Lung microvascular endothelial cell (primary cell): ENCODE results near the gene HK3. TPM values are rescaled to one million over a fixed set of nuclear protein-coding genes. Genes with fewer than 3 reads are reported as not detected.

Experiments
- DNase-seq, 2 donors: peaks; one replicate each; pipeline versions ENCODE4 v3.0.0 to v3.0.0-alpha.2; 2010; ENCODE audit warnings: low read depth in 2 of 2
- total RNA-seq: library from RNA; depleted of rRNA; stranded (reverse); fragments of >200 nt; gene quantifications from 2 replicates; pipeline ENCODE4 v1.2.1, GENCODE V29; 2014

The HK3 gene
- total RNA-seq, 1 donor from 2014 or later, result not detected

DNA sequence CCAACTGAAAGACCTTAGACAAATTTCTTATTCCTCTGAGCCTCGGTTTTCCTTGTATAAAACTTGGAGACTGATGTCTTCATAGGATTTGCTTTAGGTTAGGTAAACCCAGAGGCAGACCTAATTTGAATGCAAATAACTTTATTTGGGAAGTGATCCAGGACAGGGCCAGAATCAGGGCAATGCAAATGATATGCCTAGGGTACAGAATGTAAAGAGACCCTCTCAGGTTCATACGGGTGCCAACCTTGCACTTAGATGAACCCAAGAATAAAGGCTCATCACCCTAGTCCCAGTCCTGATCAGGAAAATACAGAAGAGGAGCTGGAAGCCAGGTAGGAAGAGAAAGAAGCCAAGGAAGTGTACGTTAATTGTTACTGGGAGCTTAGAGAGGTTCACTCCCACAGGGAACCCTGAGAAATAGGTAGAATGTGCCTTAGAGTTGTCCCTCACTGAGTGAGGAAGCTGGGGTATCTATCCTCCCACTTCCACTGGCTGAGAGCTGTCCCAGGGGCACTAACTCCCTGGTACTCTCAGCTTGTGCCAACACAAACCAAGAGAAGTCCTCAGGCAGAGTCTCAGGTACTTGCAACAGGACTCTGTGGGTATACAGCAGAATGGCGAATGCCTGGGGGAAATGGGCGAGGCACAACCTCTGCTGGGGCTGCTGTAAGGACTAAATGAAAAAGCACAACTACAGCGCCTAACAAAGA, 3.1 kb upstream of the HK3 start:
- DNase-seq, result no peak

- no peak for DNase-seq
Measured at GRCh38 chr5:176901260-176902101, 2.3 kb upstream of the HK3 start.

- DNase-seq, result no peak
Measured at GRCh38 chr5:176900780-176901204, 1.6 kb upstream of the HK3 start.

DNA sequence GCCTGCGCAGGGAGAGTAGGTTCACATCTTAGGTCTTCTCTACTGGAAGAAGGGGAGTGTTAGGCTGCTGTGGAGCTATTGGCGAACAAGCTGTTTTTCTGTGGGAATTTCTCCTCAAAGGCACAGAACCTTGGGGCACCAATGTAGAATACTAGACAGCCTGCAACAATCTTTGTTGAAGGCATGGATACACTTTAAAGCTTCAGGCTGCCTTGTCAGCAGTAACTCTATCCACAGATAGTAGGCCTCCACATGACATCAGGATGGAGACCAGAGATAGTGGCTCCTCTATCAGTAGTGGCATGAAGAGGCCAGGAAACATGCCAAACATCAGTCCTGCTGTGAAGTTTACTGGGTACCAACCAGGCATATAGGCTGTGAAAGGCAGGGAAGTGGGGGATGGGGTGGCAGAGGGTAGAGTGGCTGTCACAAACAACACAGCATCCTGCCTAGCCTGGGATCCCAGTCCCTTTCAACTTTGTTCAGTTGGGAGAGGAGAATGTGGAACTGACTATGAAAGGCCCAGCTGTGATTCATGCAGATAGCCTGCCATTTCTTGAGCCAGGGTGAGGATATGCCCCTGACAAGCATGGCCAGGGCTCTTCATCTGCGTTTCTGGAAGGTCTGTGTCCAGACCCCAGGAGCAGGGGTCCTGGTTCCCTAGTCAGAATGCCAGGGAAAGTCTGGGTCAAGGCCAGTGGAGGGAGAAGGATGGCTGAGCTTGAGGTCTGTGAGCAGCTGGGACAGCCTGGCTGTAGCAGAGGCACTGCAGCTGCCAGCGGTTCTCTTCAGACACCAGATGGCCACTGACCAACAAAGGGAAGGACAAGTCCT, 1.0 kb upstream of the HK3 start:
- DNase-seq, result no peak

- no peak for DNase-seq
Measured at GRCh38 chr5:176897263-176897662, 1.9 kb downstream of the HK3 start.

DNA sequence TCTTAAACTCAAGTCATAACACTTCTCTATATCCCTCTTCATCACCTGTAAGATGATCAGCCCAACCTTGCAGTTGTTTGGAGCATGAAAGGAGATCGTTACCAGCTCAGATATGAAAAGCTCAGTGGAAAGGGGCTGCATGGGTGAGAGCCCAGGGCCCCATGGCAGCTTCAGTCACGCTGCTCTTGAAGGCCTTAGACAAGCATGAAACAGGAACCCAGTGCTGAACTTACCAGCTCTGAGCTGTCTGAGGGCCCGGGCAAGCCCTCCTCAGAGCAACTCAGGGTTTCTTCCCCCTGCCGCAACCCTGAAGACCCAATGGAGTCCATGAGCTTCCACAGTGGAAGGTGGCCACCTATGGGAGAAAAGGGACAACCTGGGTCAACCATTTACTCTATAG, 3.3 kb downstream of the HK3 start:
- DNase-seq, result no peak

- DNase-seq, result no peak
Measured at GRCh38 chr5:176894298-176894697, 4.8 kb downstream of the HK3 start.

GRCh38 chr5:176892663-176893062, 6.5 kb downstream of the HK3 start:
- no peak for DNase-seq

GRCh38 chr5:176891331-176891958, 7.7 kb downstream of the HK3 start:
- DNase-seq, result no peak

DNA sequence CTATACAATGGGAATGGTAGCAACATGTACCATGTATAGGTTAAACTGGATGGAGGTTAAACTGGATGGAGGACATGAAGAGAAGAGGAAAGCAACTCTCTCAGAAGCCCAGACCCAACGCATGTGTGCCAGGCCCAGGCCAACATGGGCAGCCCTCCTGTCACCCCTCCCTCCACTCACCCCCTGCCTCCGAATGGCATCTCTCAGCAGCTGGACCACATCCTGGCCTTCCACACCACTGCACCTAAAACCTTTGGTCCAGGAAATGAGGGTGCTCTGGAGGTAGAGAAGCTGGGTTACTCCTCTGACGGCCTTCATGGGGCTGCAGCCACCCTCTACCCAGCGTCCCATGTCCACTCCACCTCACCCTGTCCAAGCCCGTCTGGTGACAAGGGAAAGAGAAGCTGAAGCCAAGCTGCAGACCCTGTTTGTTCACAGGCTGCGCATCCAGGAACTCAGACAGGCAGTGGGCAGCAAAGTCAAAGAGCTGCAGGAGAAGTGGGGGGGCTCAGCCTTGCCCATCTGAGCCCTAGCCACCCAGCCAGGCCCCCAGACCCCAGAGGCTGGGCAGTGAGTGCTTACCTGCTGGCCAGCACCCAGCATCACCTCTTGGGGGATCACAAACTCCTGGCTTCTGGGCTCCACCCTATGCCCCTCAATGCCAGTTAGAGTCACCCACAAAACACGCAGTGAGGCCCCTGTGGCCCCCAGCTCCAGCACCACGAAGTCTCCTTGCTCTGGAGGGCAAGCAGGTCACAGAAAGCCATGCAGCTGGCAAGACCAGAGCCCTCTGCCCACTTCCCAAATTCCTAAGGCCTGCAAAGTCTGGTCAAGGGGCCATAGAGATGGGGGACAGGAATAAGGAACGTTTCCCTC, 8.5 kb downstream of the HK3 start:
- DNase-seq, result no peak

DNA sequence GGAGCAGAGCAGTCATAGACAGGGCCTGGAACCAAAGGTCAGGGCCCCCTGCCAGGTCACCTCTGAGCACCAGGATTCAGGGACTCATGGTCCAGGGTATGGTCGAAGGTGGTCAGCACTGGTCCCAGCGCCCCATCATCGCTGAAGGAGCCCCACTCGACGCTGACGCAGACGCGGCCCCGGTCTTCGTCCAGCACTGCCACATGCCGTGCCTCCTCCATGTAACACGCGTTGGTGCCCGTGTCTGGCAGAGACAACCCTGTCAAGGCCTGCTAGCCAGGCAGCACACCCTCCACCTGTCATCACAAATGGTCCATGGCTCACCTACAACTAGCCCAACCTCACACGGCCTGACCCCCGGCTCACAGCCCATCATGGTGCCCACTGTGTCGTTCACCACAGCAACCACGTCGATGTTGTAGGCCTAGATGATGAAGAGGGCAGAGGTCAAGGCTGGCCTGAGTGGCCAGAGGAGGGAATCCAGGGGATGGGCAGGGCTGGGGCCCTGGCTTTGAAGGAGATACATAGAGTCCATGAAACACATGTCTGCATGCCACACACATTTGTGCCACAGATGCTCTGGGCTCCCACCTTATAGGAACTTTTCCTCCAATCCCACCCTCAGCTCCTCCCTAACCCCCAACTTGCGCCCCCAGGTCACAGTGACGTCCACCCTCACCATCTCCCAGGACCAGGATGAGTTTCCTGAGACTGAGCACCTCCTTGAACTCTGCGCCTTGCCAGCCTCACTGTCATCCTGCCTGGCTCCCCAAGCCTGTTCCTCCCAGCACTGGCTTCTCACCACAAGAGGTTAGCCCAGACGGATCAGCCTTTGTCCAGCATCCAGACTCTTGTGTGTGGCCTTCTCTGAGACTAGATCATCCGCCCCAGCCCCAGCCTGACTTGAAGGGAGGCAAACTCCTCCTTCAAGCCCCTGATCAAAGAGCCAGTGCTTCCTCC, 9.5 kb downstream of the HK3 start:
- DNase-seq, result no peak

GRCh38 chr5:176888865-176889165, 10.3 kb downstream of the HK3 start:
- DNase-seq, result no peak

DNA sequence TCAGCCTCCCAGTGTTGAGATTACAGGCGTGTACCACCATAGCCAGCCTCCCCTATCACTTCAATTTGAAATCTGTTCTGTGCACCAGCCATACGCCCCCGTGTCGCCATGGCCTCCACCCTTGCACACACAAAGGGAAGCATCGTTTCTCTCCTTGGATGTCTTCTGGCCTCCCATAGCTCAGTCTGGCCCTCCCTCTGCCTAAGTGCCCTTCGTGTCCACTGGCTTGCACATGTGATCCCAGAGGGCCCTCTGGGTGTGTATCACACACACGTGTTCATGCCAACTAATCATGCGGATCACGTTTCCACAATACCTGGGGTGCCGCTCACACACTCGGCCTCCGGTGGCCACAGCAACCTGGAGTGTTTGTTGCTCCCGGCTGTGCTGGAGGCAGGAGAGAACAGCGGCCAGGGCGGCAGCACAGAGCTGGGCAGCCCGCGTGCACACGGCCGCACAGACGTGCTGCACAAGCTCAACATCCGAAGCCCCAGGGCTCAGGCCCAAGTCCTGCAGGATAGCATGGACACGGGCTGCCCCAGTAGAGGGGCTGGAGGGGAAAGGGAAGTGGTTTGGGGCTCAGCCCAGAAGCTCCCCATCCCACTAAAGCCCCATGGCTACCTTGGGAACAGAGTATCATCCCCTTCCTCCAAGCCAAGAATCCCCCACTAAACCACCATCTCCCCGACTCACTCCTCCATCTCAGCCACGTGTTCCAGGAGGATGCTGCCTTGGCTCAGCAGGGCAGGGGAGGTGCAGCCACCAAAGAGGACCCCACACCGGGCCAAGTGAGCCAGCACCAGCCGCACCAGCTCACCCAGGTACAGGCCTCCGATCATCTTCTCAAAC, 10.9 kb downstream of the HK3 start:
- no peak for DNase-seq

DNA sequence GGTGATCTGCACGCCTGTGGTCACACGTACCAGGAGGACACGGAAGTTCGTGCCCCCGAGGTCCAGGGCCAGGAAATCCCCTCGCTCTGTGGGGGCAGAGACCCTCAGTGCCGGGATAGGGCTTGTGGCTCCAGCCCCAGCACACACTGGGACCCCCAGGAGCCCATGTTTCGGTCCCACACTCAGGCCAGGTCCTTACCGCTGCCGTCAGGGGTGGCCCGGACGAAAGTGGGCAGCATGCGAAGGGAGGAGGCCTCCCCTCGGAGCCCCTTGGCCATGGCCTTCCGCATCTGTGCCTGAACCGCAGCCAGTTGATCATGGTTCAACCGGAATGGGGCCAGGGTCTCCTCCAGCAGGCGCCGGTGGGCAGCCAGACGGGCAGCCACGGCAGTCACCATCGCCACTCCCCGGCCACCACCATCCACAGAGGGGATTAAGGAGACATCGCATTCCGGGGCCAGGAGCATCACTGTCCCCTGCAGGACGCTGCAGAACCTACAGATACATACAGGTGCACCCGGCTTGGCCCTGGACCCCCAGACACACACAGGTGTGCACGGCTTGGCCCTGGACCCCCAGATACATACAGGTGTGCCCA, 11.8 kb downstream of the HK3 start:
- no peak for DNase-seq

- no peak for DNase-seq
Measured at GRCh38 chr5:176886336-176887251, 12.6 kb downstream of the HK3 start.

GRCh38 chr5:176884571-176884890, 14.6 kb downstream of the HK3 start:
- no peak for DNase-seq
